Gastroesophageal sphincter (tissue), 4 donors: ENCODE data around the gene TRIM63. TPM values are rescaled to one million over a fixed set of nuclear protein-coding genes. Genes with fewer than 3 reads are reported as not detected.

Experiments
- ATAC-seq: fragments of 150-250 bp; one replicate; pipeline ENCODE4 v1.9.1; 2016; ENCODE audit warnings: mild to moderate bottlenecking, moderate library complexity
- H3K27ac ChIP-seq, 4 donors: fragments of 200-600 bp; sonication (generic) in 3 of 4; 1 replicate in 3 of 4; 2 replicates in 1 of 4; pipeline ENCODE4 v1.5.1; 2016 to 2019
- H3K27me3 ChIP-seq: fragments of 200-600 bp; sonication (generic); one replicate; pipeline ENCODE4 v1.5.1; 2019
- H3K36me3 ChIP-seq, 2 donors: fragments of 200-600 bp; sonication (generic); one replicate each; pipeline ENCODE4 v1.5.1; 2019; ENCODE audit warnings: control low read depth in 1 of 2
- H3K4me1 ChIP-seq, 3 donors: fragments of 200-600 bp; sonication (generic); 1 replicate in 2 of 3; 2 replicates in 1 of 3; pipeline ENCODE4 v1.5.1; 2016 to 2019; ENCODE audit warnings: control low read depth in 2 of 3
- H3K4me3 ChIP-seq, 2 donors: fragments of 200-600 bp; sonication (generic); one replicate each; pipeline ENCODE4 v1.5.1; 2019; ENCODE audit warnings: mild to moderate bottlenecking in 1 of 2, moderate library complexity in 1 of 2
- H3K9me3 ChIP-seq, 3 donors: fragments of 200-600 bp; sonication (generic); one replicate each; pipeline ENCODE4 v1.5.1; 2017 to 2019; ENCODE audit warnings: control low read depth in 2 of 3
- EP300 ChIP-seq: sonication (generic); formaldehyde crosslinking; IDR thresholded peaks from one replicate; pipeline ENCODE4 v1.6.1; 2017; ENCODE audit warnings: antibody characterized with exemption, mild to moderate bottlenecking
- POLR2A ChIP-seq, 2 donors: fragments of 450-650 bp; IDR thresholded peaks; one replicate each; pipeline ENCODE4 v1.6.1; 2017; ENCODE audit warnings: antibody characterized with exemption in 2 of 2, mild to moderate bottlenecking in 2 of 2, moderate library complexity in 1 of 2
- POLR2AphosphoS5 ChIP-seq: sonication (generic); formaldehyde crosslinking; IDR thresholded peaks from one replicate; pipeline ENCODE4 v1.6.1; 2017; ENCODE audit warnings: antibody characterized with exemption
- WGBS, 2 donors: methylation state at CpG; one replicate each; pipeline ENCODE4 v1.1.5; 2018; ENCODE audit warnings: low coverage in 1 of 2; 5-methylcytosine and 5-hydroxymethylcytosine counted together
- total RNA-seq, 4 donors: library from RNA; depleted of rRNA; stranded (reverse); fragments of >200 nt; gene quantifications; one replicate each; pipeline ENCODE4 v1.1.0, GENCODE V29; 2016
- TF ChIP-seq, protein P1 (sequence below), 4 experiments: fragments of 200-600 bp in 2 of 4; fragments of 450-650 bp in 2 of 4; sonication (generic) in 1 of 4; IDR thresholded peaks; one replicate each; pipeline ENCODE4 v1.5.1; 2017 to 2019; ENCODE audit warnings: antibody characterized with exemption in 4 of 4, mild to moderate bottlenecking in 2 of 4, moderate library complexity in 2 of 4

Gene TRIM63
- total RNA-seq: 1 to 10 TPM in 2 of 4 donors, under 1 TPM in 2; 0.15 to 2.3 (median 0.82) TPM

DNA sequence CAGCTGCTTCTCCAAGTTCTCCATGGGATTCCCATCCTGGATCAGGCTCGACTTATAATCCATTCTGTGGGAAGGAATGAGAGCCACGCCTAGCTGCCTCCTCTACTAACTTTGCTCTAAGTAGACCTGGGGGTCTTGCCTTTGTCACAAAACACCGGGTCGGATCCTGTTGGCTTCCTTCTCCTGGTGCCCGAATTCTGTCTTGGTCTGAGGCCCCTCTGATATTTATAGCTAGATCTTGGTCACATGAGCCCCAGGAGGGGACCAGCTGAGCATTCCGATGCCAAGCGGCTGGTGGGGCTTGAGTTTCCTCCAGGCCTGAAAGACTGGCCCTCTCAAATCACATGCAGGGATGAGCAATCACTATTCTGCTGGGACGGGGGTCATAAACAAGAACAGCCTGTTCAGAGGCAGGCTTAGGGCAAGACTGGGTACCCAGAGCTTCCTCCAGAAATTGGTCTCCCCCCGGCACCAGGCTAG is at the start of gene TRIM63:
TRIM63 (minus strand) TSS at position 199 of the 480 bp plus-strand sequence; CDS start at position 63, 136 bp downstream.
- TF ChIP-seq POLR2A (IDR thresholded peaks at IDR 0.05) (no peak), EP300 (no peak), POLR2AphosphoS5 (no peak)
- TF ChIP-seq, protein P1, sequence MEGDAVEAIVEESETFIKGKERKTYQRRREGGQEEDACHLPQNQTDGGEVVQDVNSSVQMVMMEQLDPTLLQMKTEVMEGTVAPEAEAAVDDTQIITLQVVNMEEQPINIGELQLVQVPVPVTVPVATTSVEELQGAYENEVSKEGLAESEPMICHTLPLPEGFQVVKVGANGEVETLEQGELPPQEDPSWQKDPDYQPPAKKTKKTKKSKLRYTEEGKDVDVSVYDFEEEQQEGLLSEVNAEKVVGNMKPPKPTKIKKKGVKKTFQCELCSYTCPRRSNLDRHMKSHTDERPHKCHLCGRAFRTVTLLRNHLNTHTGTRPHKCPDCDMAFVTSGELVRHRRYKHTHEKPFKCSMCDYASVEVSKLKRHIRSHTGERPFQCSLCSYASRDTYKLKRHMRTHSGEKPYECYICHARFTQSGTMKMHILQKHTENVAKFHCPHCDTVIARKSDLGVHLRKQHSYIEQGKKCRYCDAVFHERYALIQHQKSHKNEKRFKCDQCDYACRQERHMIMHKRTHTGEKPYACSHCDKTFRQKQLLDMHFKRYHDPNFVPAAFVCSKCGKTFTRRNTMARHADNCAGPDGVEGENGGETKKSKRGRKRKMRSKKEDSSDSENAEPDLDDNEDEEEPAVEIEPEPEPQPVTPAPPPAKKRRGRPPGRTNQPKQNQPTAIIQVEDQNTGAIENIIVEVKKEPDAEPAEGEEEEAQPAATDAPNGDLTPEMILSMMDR (IDR thresholded peaks at IDR 0.05): no peak
- Histone ChIP-seq H3K27me3 (peaks cover 55% of the 10 kb centered on the region), H3K9me3 (no peaks in the 10 kb centered on the region), H3K27ac (no peak within 1 kb of the TSS), H3K4me3 (no peak within 1 kb of the TSS), H3K36me3 (no peaks in the 10 kb centered on the region), H3K4me1 (no peaks in the 10 kb centered on the region)
- ATAC-seq: no peak
- WGBS, 2 donors: 60% methylated on average over 1 of the region's 9 CpGs; no CpG with 5 or more reads in 1 of the 2 donors

- H3K36me3 ChIP-seq: peaks cover 0 to 53% of the 10 kb centered on the region in 2 donors
- WGBS, 2 donors: 75 to 76% methylated on average over 11 to 12 of the region's 12 CpGs
Measured at GRCh38 chr1:26114165-26114927, 46.9 kb upstream of the TRIM63 start.

DNA sequence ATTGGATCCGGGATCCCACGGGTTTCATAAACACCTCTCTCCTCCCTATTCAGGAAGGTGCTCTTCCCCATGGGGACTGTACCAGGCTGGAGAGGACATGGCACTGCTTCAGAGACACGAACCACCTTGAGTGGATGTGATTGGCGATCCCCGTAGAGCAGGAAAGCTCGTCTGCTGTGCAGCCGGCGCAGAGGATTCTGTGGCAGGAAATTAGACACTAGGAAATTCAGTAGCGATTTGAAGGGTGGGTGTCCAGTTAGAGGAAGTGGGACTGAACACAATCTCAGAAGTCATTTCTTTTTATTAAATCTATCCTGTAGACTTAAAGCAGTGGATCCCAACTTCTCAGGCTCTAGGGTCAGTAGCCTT is 45.0 kb upstream of the TRIM63 start:
- ATAC-seq: no peak
- H3K36me3 ChIP-seq: peaks cover 0 to 33% of the 10 kb centered on the region in 2 donors

More at GRCh38 chr1:26114165-26114927, 46.9 kb upstream of the TRIM63 start:
- H3K9me3 ChIP-seq: no peaks in the 10 kb centered on the region
- no peaks in the 10 kb centered on the region for H3K27me3 ChIP-seq
- H3K27ac ChIP-seq: no peak overlapping the region
- peaks cover 0 to 26% (median 11%) of the 10 kb centered on the region in 3 donors for H3K4me1 ChIP-seq
- TF ChIP-seq POLR2A (IDR thresholded peaks at IDR 0.05): no peak
- TF ChIP-seq POLR2AphosphoS5: no peak
- TF ChIP-seq, protein P1 (IDR thresholded peaks at IDR 0.05): no peak
- TF ChIP-seq EP300: no peak
- H3K4me3 ChIP-seq: no peak overlapping the region
- no peak for ATAC-seq

GRCh38 chr1:26111530-26112406 is 44.3 kb upstream of the TRIM63 start, which contains the start of gene PDIK1L:
TSS of gene PDIK1L (plus strand) at chr1:26111824. CDS start at chr1:26114309, 2,485 bp downstream.
- WGBS, 2 donors: 2% methylated on average over 8 of the region's 96 CpGs; no CpG with 5 or more reads in 1 of the 2 donors
- Histone ChIP-seq H3K27me3 (no peaks in the 10 kb centered on the region), H3K36me3 (peaks cover 0 to 28% of the 10 kb centered on the region in 2 donors), H3K9me3 (no peaks in the 10 kb centered on the region), H3K27ac (peak within 1 kb of the TSS; percentile 80 to 99 (median 96)), H3K4me3 (peak within 1 kb of the TSS; percentile 60 to 92), H3K4me1 (peaks cover 0 to 26% (median 11%) of the 10 kb centered on the region in 3 donors)
- TF ChIP-seq EP300 (no peak), POLR2A (IDR thresholded peaks at IDR 0.05) (peak; percentile 37 to 58), POLR2AphosphoS5 (peak; percentile 73)
- TF ChIP-seq, protein P1 (IDR thresholded peaks at IDR 0.05): peak in 2 of 4 experiments; percentile 14 to 18
- peak; percentile 94 for ATAC-seq

More for the DNA sequence above, 45.0 kb upstream of the TRIM63 start:
- H3K27me3 ChIP-seq: no peaks in the 10 kb centered on the region
- 0 to 2% methylated on average over 7 to 9 of the region's 9 CpGs for WGBS, 2 donors
- no peak for TF ChIP-seq POLR2AphosphoS5
- TF ChIP-seq, protein P1 (IDR thresholded peaks at IDR 0.05): no peak
- no peak for TF ChIP-seq EP300
- no peaks in the 10 kb centered on the region for H3K9me3 ChIP-seq
- peak overlapping the region; percentile 71 to 99 (median 96) for H3K27ac ChIP-seq
- peak overlapping the region; percentile 60 to 92 for H3K4me3 ChIP-seq
- H3K4me1 ChIP-seq: peaks cover 0 to 26% (median 11%) of the 10 kb centered on the region in 3 donors
